Posterior cingulate gyrus (tissue), 11 donors: ENCODE data around the gene NPR1.
A peak's percentile ranks its signal among the peaks of the same experiment; 100 is the strongest.

ENCODE experiments used
- DNase-seq, 10 donors: peaks; one replicate each; pipeline versions ENCODE4 v3.0.0 to v3.0.0-alpha.2; 2020 to 2021; ENCODE audit warnings: mixed read lengths in 3 of 10
- intact Hi-C: fragments of 100-400 bp; cut with DNase I; formaldehyde crosslinking; loops from one replicate; pipeline ENCODE4 v1.15.1; 2023

NPR1 gene

GRCh38 chr1:153671628-153672353, 6.7 kb upstream of the NPR1 start:
- intact Hi-C loops = loop anchor here (2.0 to 10.0 kb wide), 2 partner anchors 99 to 103 kb away; partner anchors contain the start of gene SLC27A3
- peak in 5 of 10 donors; percentile 25 to 86 (median 40) for DNase-seq

DNA sequence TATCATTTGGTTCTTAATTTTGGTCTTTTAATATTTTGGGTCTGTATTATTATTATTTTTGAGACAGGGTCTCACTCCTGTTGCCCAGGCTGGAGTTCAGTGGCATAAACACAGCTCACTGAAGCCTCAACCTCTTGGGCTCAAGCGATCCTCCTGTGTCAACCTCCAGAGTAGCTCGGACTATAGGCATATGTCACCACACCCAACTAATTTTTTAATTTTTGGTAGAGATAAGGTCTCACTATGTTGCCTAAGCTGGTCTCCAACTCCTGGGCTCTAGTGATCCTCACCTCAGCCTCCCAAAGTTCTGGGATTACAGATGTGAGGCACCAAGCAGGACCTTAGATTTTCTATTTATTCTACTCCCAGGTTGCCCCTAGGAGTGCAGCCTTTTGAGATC, 5.0 kb upstream of the NPR1 start:
- DNase-seq = no peak
- intact Hi-C loops = loop anchor here (10.0 kb wide), 1 partner anchor 101 kb away; the partner anchor contains the start of gene SLC27A3

GRCh38 chr1:153677718-153678518, 570 bp upstream of the NPR1 start:
- DNase-seq = peak in 8 of 10 donors; percentile 37 to 89 (median 46)
- intact Hi-C loops = loop anchor here (1.0 to 10.0 kb wide), 3 partner anchors 71 to 308 kb away; partner anchors contain the start of genes RAB13 and SLC27A3

- peak in 3 of 10 donors; percentile 62 to 72 (median 72) for DNase-seq
- intact Hi-C loops = loop anchor here (10.0 kb wide), 1 partner anchor 95 kb away; the partner anchor contains the start of gene SLC27A3
Measured at GRCh38 chr1:153679337-153680119, 1.0 kb downstream of the NPR1 start.

DNA sequence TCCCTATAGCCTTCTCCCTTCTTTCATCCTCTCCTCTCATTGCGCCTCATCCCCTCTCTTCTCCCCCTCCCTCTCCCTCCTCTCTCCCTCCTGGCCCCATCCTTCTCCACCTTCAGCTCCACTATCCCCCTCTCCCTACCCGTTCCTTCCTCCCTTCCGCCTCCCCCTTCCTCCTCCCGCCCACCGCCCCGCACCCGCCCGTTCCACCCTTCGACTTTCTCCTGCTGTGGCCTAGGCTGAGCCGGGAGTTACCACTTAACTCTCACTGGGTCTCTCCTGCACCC, 1.6 kb downstream of the NPR1 start:
- intact Hi-C loops = no loop called here

DNA sequence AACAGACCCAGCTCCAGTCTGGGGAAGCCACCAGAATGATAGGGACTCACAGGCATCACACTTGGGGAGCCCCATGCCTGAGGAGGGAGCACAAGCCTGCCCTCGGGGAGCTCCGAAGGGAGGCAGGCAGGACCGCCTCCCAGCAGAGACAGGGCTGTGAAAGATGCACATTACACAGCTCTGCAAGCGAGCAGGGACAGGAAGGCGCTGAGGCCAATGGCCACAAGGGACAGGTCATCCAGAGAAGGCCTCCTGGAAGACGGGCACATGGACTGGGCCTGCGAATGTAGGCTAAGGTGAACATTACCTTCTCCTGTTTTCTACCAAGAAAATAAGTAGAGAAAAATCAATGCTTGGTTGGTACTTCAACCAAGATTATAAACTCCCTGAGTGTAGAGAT, 4.2 kb downstream of the NPR1 start:
- peak in 3 of 10 donors; percentile 21 to 55 (median 44) for DNase-seq
- intact Hi-C loops = no loop called here

More for the DNA sequence above, 1.6 kb downstream of the NPR1 start:
- peak in 1 of 10 donors; percentile 5 for DNase-seq

GRCh38 chr1:153683854-153684253, 5.4 kb downstream of the NPR1 start:
- intact Hi-C loops = no loop called here
- peak in 2 of 10 donors; percentile 1 to 18 for DNase-seq

DNA sequence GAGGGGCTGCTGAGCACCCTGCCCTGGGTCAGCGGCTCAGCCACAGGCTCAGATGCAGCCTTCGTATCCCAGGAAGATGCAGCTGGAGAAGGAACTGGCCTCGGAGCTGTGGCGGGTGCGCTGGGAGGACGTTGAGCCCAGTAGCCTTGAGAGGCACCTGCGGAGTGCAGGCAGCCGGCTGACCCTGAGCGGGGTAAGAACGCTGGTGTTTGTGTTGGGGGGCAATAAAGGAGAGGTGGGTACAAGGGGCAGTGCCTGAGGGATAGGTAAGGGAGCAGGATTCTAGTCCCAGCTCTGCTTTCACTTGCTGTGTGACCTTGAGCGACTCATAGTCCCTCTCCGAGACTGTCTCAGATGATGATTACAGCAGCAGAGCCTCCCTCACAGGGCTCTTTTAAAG, 6.4 kb downstream of the NPR1 start:
- intact Hi-C loops = no loop called here
- peak in 2 of 10 donors; percentile 20 to 66 for DNase-seq

DNA sequence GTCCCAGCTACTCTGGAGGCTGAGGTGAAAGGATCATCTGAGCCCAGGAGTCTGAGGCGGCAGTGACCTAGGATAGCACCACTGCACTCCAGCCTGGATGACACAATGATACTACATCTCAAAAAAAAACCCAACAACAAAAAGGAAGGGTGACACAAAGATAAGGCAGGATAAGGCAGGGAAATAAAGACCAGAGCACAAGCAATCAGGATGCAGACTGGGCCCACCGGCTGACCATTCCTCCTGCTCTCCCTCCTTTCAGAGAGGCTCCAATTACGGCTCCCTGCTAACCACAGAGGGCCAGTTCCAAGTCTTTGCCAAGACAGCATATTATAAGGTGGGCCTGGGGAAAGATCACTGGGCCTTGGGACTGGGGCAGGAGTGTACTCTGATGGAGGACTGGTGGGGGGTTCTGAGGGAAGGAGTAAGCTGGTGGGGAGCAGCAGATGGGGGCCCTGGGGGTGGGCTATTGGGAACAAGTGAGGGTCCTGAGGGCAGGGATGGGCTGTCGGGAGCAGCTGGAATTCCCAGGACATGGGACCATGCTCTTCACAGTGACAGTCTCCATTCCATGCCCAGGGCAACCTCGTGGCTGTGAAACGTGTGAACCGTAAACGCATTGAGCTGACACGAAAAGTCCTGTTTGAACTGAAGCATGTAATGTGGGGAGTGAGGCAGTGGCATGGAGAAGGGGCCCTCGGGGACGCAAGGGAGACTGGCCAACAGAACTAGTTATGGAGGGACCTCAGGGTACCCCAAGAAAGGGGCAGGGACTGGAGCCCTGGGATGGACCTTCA, 7.3 kb downstream of the NPR1 start:
- DNase-seq = peak in 2 of 10 donors; percentile 28 to 37
- intact Hi-C loops = no loop called here

GRCh38 chr1:153687346-153688125, 9.0 kb downstream of the NPR1 start:
- intact Hi-C loops = no loop called here
- peak in 2 of 10 donors; percentile 63 to 77 for DNase-seq

GRCh38 chr1:153688276-153688675, 9.8 kb downstream of the NPR1 start:
- DNase-seq = peak in 2 of 10 donors; percentile 55 to 62

GRCh38 chr1:153688736-153689328, 10.3 kb downstream of the NPR1 start:
- peak in 2 of 10 donors; percentile 59 to 73 for DNase-seq
- intact Hi-C loops = no loop called here

More at GRCh38 chr1:153688276-153688675, 9.8 kb downstream of the NPR1 start:
- intact Hi-C loops = no loop called here

DNA sequence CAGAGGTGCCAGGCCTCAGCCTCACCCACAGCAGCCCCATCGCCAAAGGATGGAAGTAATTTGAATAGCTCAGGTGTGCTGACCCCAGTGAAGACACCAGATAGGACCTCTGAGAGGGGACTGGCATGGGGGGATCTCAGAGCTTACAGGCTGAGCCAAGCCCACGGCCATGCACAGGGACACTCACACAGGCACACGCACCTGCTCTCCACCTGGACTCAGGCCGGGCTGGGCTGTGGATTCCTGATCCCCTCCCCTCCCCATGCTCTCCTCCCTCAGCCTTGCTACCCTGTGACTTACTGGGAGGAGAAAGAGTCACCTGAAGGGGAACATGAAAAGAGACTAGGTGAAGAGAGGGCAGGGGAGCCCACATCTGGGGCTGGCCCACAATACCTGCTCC, 15.0 kb downstream of the NPR1 start:
- intact Hi-C loops = no loop called here
- DNase-seq = peak in 2 of 10 donors; percentile 15 to 69

GRCh38 chr1:153696741-153697140, 18.3 kb downstream of the NPR1 start:
- DNase-seq = peak in 1 of 10 donors; percentile 35
- intact Hi-C loops = no loop called here

- DNase-seq = peak in 1 of 10 donors; percentile 55
- intact Hi-C loops = no loop called here
Measured at GRCh38 chr1:153697191-153698019, 18.9 kb downstream of the NPR1 start.

DNA sequence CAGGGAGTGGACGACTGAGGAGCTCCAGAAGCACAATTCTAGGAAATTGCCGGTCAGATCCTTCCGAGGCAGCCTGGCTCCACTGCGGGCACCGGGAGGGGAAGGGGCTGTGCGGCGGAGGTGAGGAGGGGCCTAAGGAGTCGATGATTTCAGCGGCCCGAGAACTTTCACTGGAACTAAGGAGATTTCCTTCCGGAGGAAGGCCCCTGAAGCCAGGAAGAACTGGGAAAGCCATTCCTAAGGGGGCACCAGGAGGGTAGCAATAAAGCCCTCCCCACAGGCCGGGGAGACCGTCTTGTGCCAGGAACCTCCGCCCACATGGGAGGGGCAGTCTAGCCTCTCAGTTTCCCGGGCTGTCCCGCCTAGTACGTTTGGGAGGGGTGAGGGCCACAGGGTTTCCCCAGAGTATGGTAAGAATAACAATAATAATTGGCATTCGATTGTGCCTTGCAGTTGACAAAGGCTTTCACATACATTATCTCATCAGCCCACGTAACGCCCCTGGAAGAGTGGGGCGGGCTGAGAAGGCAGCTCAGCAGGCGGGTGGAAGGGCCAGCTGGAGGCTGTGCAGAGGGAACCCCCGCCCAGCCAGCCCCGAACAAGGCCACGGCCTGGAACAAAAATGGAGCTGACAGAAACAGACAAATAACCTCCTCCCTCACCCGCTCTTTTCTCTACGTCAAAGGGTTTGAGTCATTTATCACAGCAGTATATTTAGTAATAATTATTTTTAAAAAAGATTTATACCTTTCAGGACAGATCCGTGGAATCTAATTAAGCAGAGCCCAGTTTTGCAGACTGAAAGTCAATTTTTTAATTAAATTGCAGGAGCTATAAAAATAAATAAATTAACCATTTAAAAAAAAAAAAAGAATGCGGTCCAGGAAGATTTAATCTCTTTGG, 19.8 kb downstream of the NPR1 start:
- peak in 1 of 10 donors; percentile 20 for DNase-seq
- intact Hi-C loops = no loop called here
